ENCODE data around the gene ABCD3.

ABCD3 gene

DNA sequence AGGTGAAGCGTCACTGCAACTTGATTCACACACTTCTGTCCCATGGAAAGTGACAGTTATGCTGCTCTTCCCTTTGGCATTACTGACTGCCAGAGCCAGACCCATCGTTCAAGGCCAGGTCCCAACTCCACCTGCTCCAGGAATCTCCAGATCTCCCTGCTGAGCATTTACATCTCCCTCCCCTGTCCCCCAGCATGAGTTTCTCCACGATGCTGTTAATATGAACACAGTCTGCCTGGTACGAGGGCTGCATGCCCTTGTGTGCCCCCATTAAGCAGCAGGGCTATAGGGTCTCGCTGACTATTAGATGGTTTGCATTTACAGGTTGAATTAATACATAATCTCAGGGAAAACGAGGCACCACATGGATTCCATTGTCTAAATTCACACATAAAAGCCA is 119.1 kb downstream of the ABCD3 start:
- H3K36me3 ChIP-seq (ENCODE audit: control insufficient read depth, insufficient read depth, low read length), result no peaks in the 10 kb centered on the region
- DNase-seq (ENCODE audit: extremely low read depth, insufficient read length), result no peak
- H3K4me3 ChIP-seq (replicated peaks; ENCODE audit: low read depth, low read length), result no peak overlapping the region
- H3K27me3 ChIP-seq (replicated peaks; ENCODE audit: control insufficient read depth, insufficient read depth, low read length), result peaks cover 2% of the 10 kb centered on the region; the same call in 1 of the 2 replicates
- TF ChIP-seq, protein P1, sequence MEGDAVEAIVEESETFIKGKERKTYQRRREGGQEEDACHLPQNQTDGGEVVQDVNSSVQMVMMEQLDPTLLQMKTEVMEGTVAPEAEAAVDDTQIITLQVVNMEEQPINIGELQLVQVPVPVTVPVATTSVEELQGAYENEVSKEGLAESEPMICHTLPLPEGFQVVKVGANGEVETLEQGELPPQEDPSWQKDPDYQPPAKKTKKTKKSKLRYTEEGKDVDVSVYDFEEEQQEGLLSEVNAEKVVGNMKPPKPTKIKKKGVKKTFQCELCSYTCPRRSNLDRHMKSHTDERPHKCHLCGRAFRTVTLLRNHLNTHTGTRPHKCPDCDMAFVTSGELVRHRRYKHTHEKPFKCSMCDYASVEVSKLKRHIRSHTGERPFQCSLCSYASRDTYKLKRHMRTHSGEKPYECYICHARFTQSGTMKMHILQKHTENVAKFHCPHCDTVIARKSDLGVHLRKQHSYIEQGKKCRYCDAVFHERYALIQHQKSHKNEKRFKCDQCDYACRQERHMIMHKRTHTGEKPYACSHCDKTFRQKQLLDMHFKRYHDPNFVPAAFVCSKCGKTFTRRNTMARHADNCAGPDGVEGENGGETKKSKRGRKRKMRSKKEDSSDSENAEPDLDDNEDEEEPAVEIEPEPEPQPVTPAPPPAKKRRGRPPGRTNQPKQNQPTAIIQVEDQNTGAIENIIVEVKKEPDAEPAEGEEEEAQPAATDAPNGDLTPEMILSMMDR (IDR thresholded peaks at IDR 0.05; ENCODE audit: insufficient read depth, low read length, poor library complexity, severe bottlenecking), result no peak

DNA sequence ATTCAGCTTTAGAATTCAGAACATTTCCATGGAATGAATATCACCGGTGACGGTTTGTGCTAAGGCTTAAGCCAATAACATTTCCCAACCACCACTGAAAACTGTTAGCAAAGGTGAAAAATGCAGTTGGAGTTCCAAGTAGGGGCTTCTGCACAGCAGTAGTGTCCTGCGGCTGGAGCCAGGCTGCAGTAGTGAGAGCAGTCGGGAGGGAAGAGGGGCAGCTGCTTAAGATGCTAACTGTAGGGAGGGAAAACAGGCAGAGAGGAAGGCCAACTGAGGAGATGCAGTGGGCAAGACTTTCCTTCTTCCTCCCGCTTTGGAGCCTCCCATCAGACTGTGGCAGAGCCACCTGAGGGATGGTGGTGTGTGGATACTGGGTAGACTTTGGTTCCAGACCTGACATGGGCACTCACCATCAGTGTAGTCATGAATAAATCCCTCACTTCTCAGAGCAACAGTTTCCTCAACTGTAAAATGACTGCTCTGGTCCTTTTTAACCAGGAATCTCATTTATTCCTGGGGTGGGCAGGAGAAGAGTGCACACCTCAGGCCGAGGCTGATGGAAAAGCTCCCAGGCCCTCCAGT is 120.1 kb downstream of the ABCD3 start:
- TF ChIP-seq, protein P1 (IDR thresholded peaks at IDR 0.05; ENCODE audit: insufficient read depth, low read length, poor library complexity, severe bottlenecking), result no peak
- H3K36me3 ChIP-seq (ENCODE audit: control insufficient read depth, insufficient read depth, low read length), result no peaks in the 10 kb centered on the region
- no peak for DNase-seq (ENCODE audit: extremely low read depth, insufficient read length)
- H3K4me3 ChIP-seq (replicated peaks; ENCODE audit: low read depth, low read length), result no peak overlapping the region
- peaks cover 2% of the 10 kb centered on the region for H3K27me3 ChIP-seq (replicated peaks; ENCODE audit: control insufficient read depth, insufficient read depth, low read length)

GRCh38 chr1:94539496-94539895 is 121.3 kb downstream of the ABCD3 start:
- Histone ChIP-seq H3K27me3 (replicated peaks; ENCODE audit: control insufficient read depth, insufficient read depth, low read length) (peaks cover 2% of the 10 kb centered on the region), H3K36me3 (ENCODE audit: control insufficient read depth, insufficient read depth, low read length) (no peaks in the 10 kb centered on the region), H3K4me3 (replicated peaks; ENCODE audit: low read depth, low read length) (no peak overlapping the region)
- TF ChIP-seq, protein P1 (IDR thresholded peaks at IDR 0.05; ENCODE audit: insufficient read depth, low read length, poor library complexity, severe bottlenecking), result no peak
- no peak for DNase-seq (ENCODE audit: extremely low read depth, insufficient read length)

DNA sequence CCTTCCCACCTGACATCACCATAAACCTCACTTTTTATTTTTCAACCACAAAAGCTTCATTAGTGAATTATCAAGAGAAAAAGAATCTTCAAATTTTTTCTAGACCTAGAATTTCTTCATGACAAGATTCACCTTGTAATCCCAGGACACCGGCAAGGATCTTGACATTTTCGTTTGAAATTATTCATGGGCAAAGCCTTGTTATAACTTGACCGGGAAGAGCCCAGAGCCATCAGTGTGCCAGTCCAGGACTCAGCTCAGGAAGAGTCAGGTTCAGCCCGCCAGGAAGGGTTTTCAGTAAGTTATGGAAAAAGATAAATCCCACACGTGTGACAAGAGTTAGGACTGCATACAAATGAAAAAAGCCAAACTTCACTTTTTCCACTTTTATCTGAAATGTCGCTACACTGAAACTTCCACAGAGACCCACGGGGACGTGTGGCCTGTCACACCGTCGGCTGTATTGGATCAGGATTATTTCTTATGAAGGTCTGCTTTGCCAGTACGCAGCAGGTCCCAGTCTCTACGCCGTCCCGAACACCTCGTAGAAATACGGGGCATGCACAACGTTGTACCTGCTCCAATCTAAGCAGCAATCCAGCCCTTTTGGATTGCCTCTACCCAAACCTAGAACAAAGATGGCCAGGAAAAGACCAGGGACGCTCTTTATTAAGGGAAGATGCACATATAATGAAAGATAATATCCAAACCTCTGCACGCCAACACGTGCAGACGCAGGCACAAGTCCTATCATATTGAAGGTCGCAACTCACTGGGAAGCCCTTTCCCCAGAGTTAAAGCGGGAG is 122.5 kb downstream of the ABCD3 start:
- H3K4me3 ChIP-seq (replicated peaks; ENCODE audit: low read depth, low read length), result no peak overlapping the region
- peaks cover 2% of the 10 kb centered on the region for H3K27me3 ChIP-seq (replicated peaks; ENCODE audit: control insufficient read depth, insufficient read depth, low read length)
- no peak for DNase-seq (ENCODE audit: extremely low read depth, insufficient read length)
- no peaks in the 10 kb centered on the region for H3K36me3 ChIP-seq (ENCODE audit: control insufficient read depth, insufficient read depth, low read length)
- TF ChIP-seq, protein P1 (IDR thresholded peaks at IDR 0.05; ENCODE audit: insufficient read depth, low read length, poor library complexity, severe bottlenecking), result no peak

DNA sequence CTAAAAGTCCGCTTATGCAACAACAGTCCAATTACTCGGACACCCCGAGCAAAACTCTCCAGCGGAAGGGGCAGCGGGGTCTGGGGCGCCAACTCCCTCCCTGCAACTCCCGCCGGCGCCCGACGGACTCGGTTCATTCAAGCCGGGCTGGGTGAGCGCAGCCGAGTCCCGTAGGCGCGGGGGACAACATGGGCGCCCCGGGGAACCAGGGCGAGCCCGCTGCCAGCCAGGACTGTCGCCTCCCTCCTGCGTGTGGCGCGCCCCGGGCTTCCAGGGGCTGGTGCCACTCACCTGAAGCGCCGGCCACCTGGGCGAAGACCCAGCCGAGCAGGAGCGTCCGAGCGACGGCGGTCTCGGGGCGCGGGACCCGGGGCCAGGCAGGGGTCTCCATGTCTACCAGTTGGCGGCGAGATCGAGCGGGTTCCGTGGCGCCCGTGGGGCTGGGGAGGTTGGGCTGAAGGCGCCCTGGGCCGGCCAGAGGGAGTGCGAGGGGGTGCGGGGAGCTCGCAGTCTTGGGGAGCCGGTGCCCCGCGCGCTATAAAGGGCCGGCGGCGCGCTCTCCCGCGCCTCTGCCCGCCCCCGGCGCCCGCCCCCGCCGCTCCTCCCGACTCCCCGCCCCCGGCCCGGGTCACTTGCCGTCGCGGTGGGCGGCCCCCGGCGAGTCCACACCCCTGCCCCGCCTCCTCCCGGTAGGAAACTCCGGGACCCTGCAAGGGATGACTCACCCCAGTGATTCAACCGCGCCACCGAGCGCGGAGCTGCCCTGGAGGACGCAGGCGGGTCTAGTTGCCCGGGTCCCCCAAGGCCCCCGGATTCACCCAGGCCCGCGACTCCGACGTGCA is 123.3 kb downstream of the ABCD3 start, which contains the start of gene F3:
TSS of gene F3 (minus strand) at position 514 of the 842 bp plus-strand sequence. CDS start at position 391, 123 bp downstream.
- H3K4me3 ChIP-seq (replicated peaks; ENCODE audit: low read depth, low read length), result peak within 1 kb of the TSS; percentile 61
- DNase-seq (ENCODE audit: extremely low read depth, insufficient read length), result peak; percentile 37
- no peaks in the 10 kb centered on the region for H3K36me3 ChIP-seq (ENCODE audit: control insufficient read depth, insufficient read depth, low read length)
- TF ChIP-seq, protein P1 (IDR thresholded peaks at IDR 0.05; ENCODE audit: insufficient read depth, low read length, poor library complexity, severe bottlenecking), result no peak
- peaks cover 2% of the 10 kb centered on the region for H3K27me3 ChIP-seq (replicated peaks; ENCODE audit: control insufficient read depth, insufficient read depth, low read length)
